Psoas muscle (tissue), 8 donors: ENCODE results near the gene DAND5. TPM values are rescaled to one million over a fixed set of nuclear protein-coding genes. Genes with fewer than 3 reads are reported as not detected.

Experiments used
- ATAC-seq, 4 donors: fragments of 200-7000 bp; cut with Tn5 transposase; one replicate each; pipeline ENCODE4 v1.9.1; 2020; ENCODE audit warnings: moderate library complexity in 3 of 4, mild to moderate bottlenecking in 2 of 4
- DNase-seq, 2 donors: peaks; one replicate each; pipeline ENCODE4 v3.0.0-alpha.2; 2020
- H3K27ac ChIP-seq: fragments of 200-600 bp; one replicate; pipeline ENCODE4 v1.8.0; 2022
- H3K27me3 ChIP-seq, 3 donors: fragments of 200-600 bp in 1 of 3; one replicate each; pipeline versions ENCODE4 v1.6.1 to v1.8.0; 2013 to 2022; ENCODE audit warnings: low read length in 2 of 3, mild to moderate bottlenecking in 2 of 3, moderate library complexity in 1 of 3; ENCODE audit not compliant: insufficient read depth in 3 of 3
- H3K36me3 ChIP-seq, 2 donors: fragments of 200-600 bp in 1 of 2; one replicate each; pipeline versions ENCODE4 v1.6.1 to v1.8.0; 2013 to 2022; ENCODE audit warnings: low read depth in 1 of 2, mild to moderate bottlenecking in 1 of 2, moderate library complexity in 1 of 2; ENCODE audit not compliant: insufficient read depth in 1 of 2
- H3K4me1 ChIP-seq: fragments of 200-600 bp; one replicate; pipeline ENCODE4 v1.8.0; 2022
- H3K4me3 ChIP-seq: fragments of 200-600 bp; one replicate; pipeline ENCODE4 v1.8.0; 2022; ENCODE audit warnings: mild to moderate bottlenecking
- H3K9me3 ChIP-seq: fragments of 200-600 bp; one replicate; pipeline ENCODE4 v1.8.0; 2022
- WGBS, 3 donors: extraction: QIAGEN DNeasy Blood & Tissue Kit; methylation state at CpG; one replicate each; pipeline versions ENCODE4 v1.1.6 to v1.1.7; 2013; 5-methylcytosine and 5-hydroxymethylcytosine counted together
- intact Hi-C, 2 donors: fragments of 100-400 bp; cut with DNase I; formaldehyde crosslinking; loops; one replicate each; pipeline versions ENCODE4 v1.11.0 to v1.14.2; 2022
- polyA plus RNA-seq, 3 donors: library from polyadenylated mRNA; stranded (reverse); fragments of 200-250 nt; gene quantifications; one replicate each; pipeline ENCODE4 v1.2.3, GENCODE V29; 2013
- total RNA-seq, 4 donors: library from RNA; stranded (reverse); fragmentation: NEBNext Ultra II Directional in 2 of 4; extraction: Animal tissue kit (Norgen Biotek cat#: 25700) in 2 of 4; gene quantifications; one replicate each; pipeline versions ENCODE4 v1.2.1 to v1.2.4, GENCODE V29; 2021 to 2023
- TF ChIP-seq, protein P1 (sequence below): fragments of 200-600 bp; IDR thresholded peaks from one replicate; pipeline ENCODE4 v1.8.0; 2022; ENCODE audit warnings: antibody characterized with exemption
- donor health status: healthy with polysubstance abuse.
- donor health status: DM: no; HTN: no; CAD: no; lungs with moderate emphysema.
- donor health status: Bipolar disorder and iron deficiency.
- donor health status: healthy.
- donor health status: DM: yes; HTN: yes; CAD: no.
- donor health status: DM: no; HTN: no; CAD: no.
- donor health status: DM: no; HTN: no; CAD: no.
- donor health status: DM: yes; HTN: yes; CAD: no.

Gene DAND5
- total and polyA plus RNA-seq, 7 donors: 0.26 TPM; not detected in 6

DNA sequence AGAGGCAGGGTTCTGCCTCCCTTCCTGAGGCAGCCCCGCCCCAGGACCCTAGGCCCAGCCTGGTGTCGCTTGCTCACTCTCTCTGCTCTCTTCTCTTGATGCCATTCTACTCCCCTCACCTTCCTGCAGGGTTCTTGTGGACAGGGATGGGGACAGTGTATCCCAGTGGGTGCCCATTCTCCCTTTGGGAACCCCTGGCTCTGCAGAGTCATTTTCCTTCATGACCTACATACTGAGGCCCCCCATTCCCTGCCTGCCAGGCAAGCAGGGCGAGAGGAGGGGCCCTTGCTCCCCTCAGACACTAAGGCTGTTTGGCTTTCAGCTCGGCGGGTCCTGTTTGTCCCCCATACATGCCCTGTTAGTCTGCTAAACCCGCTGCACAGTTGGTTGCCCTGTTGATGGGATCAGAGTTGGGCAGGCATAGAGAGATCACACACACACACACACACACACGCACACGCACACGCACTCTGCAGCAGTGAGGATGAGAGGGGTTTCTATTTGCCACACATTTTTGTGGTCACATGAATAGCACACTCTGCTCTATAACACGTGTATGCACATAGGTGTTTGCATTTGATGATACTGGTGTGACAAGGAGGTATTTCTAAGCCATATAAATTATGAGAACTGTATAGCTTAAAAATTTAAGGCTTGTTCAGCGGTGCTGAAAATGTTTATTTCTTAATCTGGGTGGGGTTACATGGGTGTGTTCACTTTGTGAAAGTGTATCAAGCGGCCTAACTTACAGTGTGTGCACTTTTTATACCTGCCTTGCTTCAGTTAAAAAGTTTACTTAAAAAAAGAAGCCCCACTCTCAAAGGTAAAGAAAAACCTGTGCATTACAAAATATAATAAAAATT lies 46.2 kb downstream of the DAND5 start:
- ATAC-seq: no peak
- TF ChIP-seq, protein P1, sequence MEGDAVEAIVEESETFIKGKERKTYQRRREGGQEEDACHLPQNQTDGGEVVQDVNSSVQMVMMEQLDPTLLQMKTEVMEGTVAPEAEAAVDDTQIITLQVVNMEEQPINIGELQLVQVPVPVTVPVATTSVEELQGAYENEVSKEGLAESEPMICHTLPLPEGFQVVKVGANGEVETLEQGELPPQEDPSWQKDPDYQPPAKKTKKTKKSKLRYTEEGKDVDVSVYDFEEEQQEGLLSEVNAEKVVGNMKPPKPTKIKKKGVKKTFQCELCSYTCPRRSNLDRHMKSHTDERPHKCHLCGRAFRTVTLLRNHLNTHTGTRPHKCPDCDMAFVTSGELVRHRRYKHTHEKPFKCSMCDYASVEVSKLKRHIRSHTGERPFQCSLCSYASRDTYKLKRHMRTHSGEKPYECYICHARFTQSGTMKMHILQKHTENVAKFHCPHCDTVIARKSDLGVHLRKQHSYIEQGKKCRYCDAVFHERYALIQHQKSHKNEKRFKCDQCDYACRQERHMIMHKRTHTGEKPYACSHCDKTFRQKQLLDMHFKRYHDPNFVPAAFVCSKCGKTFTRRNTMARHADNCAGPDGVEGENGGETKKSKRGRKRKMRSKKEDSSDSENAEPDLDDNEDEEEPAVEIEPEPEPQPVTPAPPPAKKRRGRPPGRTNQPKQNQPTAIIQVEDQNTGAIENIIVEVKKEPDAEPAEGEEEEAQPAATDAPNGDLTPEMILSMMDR: no peak
- peaks cover 75% of the 10 kb centered on the region for H3K4me1 ChIP-seq
- no peaks in the 10 kb centered on the region for H3K9me3 ChIP-seq
- no peaks in the 10 kb centered on the region for H3K27me3 ChIP-seq
- no peaks in the 10 kb centered on the region for H3K36me3 ChIP-seq
- peak overlapping the region; percentile 99 for H3K27ac ChIP-seq
- DNase-seq: no peak
- 36 to 61% (median 44%) methylated on average over 12 of the region's 12 CpGs for WGBS, 3 donors
- H3K4me3 ChIP-seq: peak overlapping the region; percentile 70
- intact Hi-C loops: loop anchor here in 1 of 2 donors (2.0 kb wide), 1 partner anchor 17 kb away; no protein-coding TSS in a partner anchor

DNA sequence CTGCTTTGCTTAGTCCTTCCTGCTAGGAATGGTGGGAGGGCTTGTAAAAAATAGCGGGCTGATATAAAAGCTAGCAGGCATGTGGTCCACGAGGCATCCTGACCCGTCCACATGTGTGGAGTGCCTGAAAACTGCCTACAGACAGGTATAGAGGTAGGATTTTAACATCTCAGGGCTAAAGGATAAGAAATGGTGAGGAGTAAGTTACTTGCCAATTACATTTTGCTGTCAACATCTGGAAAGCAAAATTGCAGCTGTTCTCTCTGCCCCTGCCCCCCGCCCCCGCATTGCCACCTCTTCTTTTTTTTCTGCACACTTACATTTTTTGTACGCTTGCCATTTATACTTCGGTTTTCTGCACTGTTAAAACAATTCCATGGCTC lies 46.9 kb downstream of the DAND5 start:
- TF ChIP-seq, protein P1: no peak
- Histone ChIP-seq H3K27ac (peak overlapping the region; percentile 99), H3K9me3 (no peaks in the 10 kb centered on the region), H3K36me3 (no peaks in the 10 kb centered on the region), H3K4me3 (peak overlapping the region; percentile 57), H3K4me1 (peaks cover 75% of the 10 kb centered on the region), H3K27me3 (no peaks in the 10 kb centered on the region)
- ATAC-seq (no peak), DNase-seq (no peak)
- WGBS, 3 donors: 27 to 62% (median 31%) methylated on average over 7 of the region's 7 CpGs
- intact Hi-C loops: no loop called here

DNA sequence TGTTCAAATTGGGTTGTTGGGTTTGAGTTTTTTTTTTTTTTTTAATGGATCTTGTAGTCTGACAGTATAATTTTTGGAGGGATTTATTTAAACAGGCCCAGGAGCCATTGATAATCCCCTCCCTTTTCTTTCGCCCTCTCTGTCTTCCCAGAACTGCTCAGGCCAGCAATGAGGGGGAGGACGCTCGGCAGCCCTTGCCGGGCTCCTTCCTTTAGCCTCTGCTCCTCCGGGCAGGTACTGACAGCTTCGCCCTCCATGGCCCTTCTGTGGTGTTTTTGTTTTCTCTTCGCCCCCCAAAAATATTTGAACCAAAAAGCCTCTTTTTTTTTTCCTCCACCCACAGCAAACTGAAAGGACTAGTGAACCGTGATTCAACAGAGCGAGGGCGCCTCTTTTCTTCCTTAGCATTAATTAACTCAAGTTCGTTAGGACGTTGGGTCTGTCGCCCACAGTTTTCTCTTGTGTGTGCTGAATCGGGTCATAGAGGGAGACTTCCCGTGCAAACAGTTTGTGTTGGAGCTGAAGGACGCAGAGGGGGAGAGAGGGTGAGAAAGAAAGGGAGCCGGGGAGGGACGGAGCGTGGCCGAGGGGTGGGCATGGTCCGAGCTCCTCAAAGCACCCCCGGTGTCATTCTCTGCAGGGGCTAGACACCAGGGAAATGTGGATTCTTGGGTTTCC lies 47.4 kb downstream of the DAND5 start:
- WGBS, 3 donors: 16 to 48% (median 23%) methylated on average over 22 of the region's 22 CpGs
- TF ChIP-seq, protein P1: no peak
- Histone ChIP-seq H3K27me3 (no peaks in the 10 kb centered on the region), H3K4me3 (peak overlapping the region; percentile 57), H3K27ac (peak overlapping the region; percentile 99), H3K4me1 (peaks cover 75% of the 10 kb centered on the region), H3K36me3 (no peaks in the 10 kb centered on the region), H3K9me3 (no peaks in the 10 kb centered on the region)
- DNase-seq (no peak), ATAC-seq (no peak)
- intact Hi-C loops: no loop called here

DNA sequence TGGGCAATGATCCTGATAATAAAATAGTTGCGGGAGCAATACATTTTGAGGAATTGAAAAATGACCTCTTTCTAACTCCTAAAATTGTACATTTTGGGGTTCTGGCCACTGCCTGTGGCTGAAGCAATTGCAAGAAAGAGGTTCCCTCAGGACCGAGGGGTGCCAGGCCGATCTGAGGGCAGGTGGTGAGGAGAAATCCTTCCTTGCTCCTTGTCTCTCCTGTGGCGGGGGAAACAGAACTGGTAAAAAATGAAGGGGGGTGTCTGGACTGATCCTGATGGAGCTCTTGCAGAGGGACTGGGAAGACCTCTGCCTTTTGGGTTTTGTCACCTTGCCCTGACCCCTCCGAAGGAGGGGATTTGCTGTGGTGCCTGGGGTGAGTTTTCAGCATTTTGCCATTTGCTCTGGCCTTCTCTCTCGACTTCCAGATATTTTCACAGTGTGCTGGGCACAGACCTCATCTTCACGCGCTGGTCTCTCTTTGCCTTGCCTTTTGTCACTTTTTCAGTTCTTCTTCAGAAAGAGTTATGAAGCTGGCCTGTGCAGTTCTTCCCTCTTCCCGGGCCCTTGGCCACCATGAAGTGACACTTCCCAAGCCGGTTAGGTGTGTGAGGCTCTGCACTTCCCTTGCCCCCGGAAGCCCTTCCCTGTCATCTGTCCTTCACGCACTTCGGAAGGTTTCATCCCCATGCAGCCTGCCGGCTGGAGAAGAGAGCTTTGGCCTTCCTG lies 48.1 kb downstream of the DAND5 start:
- peak overlapping the region; percentile 57 for H3K4me3 ChIP-seq
- DNase-seq: no peak
- TF ChIP-seq, protein P1: no peak
- peaks cover 72% of the 10 kb centered on the region for H3K4me1 ChIP-seq
- intact Hi-C loops: loop anchor here in 1 of 2 donors (2.0 kb wide), 1 partner anchor 21 kb away; no protein-coding TSS in a partner anchor
- peak in 1 of 4 donors; percentile 23 for ATAC-seq
- H3K9me3 ChIP-seq: no peaks in the 10 kb centered on the region
- peak overlapping the region; percentile 99 for H3K27ac ChIP-seq
- WGBS, 3 donors: 22 to 32% (median 23%) methylated on average over 14 of the region's 14 CpGs
- no peaks in the 10 kb centered on the region for H3K27me3 ChIP-seq
- H3K36me3 ChIP-seq: no peaks in the 10 kb centered on the region
